ENCODE results near the gene DLG5. TPM values are rescaled to one million over a fixed set of nuclear protein-coding genes. Genes with fewer than 3 reads are reported as not detected.

The DLG5 gene
- total and polyA plus RNA-seq, 8 donors: 11.3 to 19.4 (median 13.5) TPM

GRCh38 chr10:77771851-77772250 lies 154.7 kb downstream of the DLG5 start:
- Histone ChIP-seq H3K36me3 (no peaks in the 10 kb centered on the region), H3K27ac (no peak overlapping the region), H3K4me1 (no peaks in the 10 kb centered on the region), H3K27me3 (no peaks in the 10 kb centered on the region), H3K9me3 (no peaks in the 10 kb centered on the region), H3K4me3 (no peak overlapping the region)
- 92 to 93% methylated on average over 7 of the region's 7 CpGs for WGBS, 2 donors
- DNase-seq (no peak), FAIRE-seq (no peak), ATAC-seq (no peak)
- intact Hi-C loops (cut with DNase I): no loop called here
- TF ChIP-seq CTCF (IDR thresholded peaks at IDR 0.05): no peak

- WGBS, 2 donors: 73 to 86% methylated on average over 4 of the region's 4 CpGs
- DNase-seq: no peak
- Histone ChIP-seq H3K36me3 (no peaks in the 10 kb centered on the region), H3K27ac (no peak overlapping the region), H3K27me3 (no peaks in the 10 kb centered on the region), H3K4me3 (no peak overlapping the region), H3K9me3 (no peaks in the 10 kb centered on the region), H3K4me1 (no peaks in the 10 kb centered on the region)
- intact Hi-C loops (cut with DNase I): no loop called here
- ATAC-seq: no peak
- no peak for TF ChIP-seq CTCF (IDR thresholded peaks at IDR 0.05)
- no peak for FAIRE-seq
Measured at GRCh38 chr10:77771450-77771849, 155.1 kb downstream of the DLG5 start.

GRCh38 chr10:77770868-77771175 lies 155.7 kb downstream of the DLG5 start:
- no peak for FAIRE-seq
- no peak for TF ChIP-seq CTCF (IDR thresholded peaks at IDR 0.05)
- Histone ChIP-seq H3K9me3 (no peaks in the 10 kb centered on the region), H3K36me3 (no peaks in the 10 kb centered on the region), H3K27ac (no peak overlapping the region), H3K4me1 (no peaks in the 10 kb centered on the region), H3K4me3 (no peak overlapping the region), H3K27me3 (no peaks in the 10 kb centered on the region)
- intact Hi-C loops (cut with DNase I): no loop called here
- DNase-seq: no peak
- WGBS, 2 donors: 78 to 85% methylated on average over 7 of the region's 7 CpGs
- ATAC-seq: no peak

GRCh38 chr10:77770081-77770867 lies 156.3 kb downstream of the DLG5 start:
- no peak for FAIRE-seq
- TF ChIP-seq CTCF (IDR thresholded peaks at IDR 0.05): no peak
- WGBS, 2 donors: 76 to 79% methylated on average over 18 of the region's 18 CpGs

GRCh38 chr10:77768039-77768438 lies 158.5 kb downstream of the DLG5 start:
- no peak for FAIRE-seq
- Histone ChIP-seq H3K9me3 (no peaks in the 10 kb centered on the region), H3K4me3 (no peak overlapping the region), H3K27me3 (no peaks in the 10 kb centered on the region), H3K36me3 (no peaks in the 10 kb centered on the region), H3K4me1 (no peaks in the 10 kb centered on the region), H3K27ac (no peak overlapping the region)
- ATAC-seq: no peak
- intact Hi-C loops (cut with DNase I): no loop called here
- 88 to 91% methylated on average over 1 of the region's 1 CpG for WGBS, 2 donors
- TF ChIP-seq CTCF (IDR thresholded peaks at IDR 0.05): no peak
- no peak for DNase-seq

More at GRCh38 chr10:77770081-77770867, 156.3 kb downstream of the DLG5 start:
- no peaks in the 10 kb centered on the region for H3K27me3 ChIP-seq
- ATAC-seq (no peak), DNase-seq (no peak)
- no peak overlapping the region for H3K27ac ChIP-seq
- H3K4me1 ChIP-seq: no peaks in the 10 kb centered on the region
- intact Hi-C loops (cut with DNase I): no loop called here
- H3K36me3 ChIP-seq: no peaks in the 10 kb centered on the region
- no peak overlapping the region for H3K4me3 ChIP-seq
- H3K9me3 ChIP-seq: no peaks in the 10 kb centered on the region

Measured in pancreas (tissue), 10 donors.